Measurements from ENCODE around the gene UCMA.
"Not testable (repeated sequence)": the region's sequence is repeated elsewhere in the genome, so short reads cannot be mapped to it uniquely, and the experiment has no call there.

The UCMA gene, protein sequence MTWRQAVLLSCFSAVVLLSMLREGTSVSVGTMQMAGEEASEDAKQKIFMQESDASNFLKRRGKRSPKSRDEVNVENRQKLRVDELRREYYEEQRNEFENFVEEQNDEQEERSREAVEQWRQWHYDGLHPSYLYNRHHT

GRCh38 chr10:13234172-13234571, at the start of gene UCMA:
UCMA (minus strand) TSS chr10:13234374; CDS start chr10:13234258, 116 bp downstream.
- H3K4me3 ChIP-seq (ENCODE audit: low read length): no peak within 1 kb of the TSS
- TF ChIP-seq CTCF (conservative IDR thresholded peaks at IDR 0.05; ENCODE audit: low read length): no peak
- DNase-seq (ENCODE audit: low read depth): no peak

DNA sequence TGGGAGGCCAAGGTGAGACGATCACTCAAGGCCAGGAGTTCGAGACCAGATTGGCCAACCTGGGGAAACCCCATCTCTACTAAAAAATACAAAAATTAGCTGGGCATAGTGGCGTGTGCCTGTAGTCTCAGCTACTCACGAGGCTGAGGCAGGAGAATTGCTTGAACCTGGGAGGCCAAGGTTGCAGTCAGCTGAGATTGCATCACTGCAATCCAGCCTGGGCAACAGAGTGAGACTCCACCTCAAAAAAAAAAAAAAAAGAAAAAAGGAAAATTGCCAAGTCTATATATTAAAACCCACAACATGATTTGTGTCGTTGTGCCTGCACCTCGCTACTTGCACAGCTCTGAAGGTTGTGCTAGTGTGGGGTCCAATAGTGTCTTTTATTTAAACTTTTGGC, 48.2 kb upstream of the UCMA start:
- not testable (repeated sequence) for DNase-seq (ENCODE audit: low read depth); H3K4me3 ChIP-seq (ENCODE audit: low read length)

DNA sequence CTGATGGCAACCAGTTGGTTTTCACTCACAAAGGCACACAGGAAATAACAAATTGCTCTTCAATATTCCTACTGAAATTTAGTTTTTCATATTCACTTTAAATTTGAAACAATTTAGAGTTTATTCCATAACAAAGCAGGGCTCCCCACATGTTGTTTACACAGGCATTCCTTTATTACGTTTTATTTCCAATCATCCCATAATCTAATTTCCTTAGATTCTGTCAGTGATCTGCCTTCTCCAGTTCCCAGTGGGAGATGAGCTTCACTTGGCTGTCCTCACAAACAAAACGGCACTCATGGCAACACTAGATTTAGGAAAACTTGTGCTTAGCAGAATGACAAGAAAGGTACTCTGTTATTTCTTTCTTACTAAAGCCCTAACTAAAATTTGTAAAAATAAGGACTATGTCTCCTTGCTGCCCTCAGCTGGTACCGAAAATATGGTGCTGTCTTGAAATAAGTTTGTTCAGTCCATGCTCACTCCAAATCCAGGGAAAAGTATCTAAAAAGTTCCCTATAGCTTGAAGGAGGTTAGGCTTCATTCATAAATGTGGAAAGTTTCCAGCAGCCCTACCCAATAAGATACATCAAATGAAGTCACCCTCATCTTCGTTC, 42.7 kb upstream of the UCMA start:
- H3K4me3 ChIP-seq (ENCODE audit: low read length): no peak overlapping the region
- peak; percentile 12 for DNase-seq (ENCODE audit: low read depth)
- peak; percentile 23; the same call in 1 of the 2 replicates for TF ChIP-seq CTCF (conservative IDR thresholded peaks at IDR 0.05; ENCODE audit: low read length)

DNA sequence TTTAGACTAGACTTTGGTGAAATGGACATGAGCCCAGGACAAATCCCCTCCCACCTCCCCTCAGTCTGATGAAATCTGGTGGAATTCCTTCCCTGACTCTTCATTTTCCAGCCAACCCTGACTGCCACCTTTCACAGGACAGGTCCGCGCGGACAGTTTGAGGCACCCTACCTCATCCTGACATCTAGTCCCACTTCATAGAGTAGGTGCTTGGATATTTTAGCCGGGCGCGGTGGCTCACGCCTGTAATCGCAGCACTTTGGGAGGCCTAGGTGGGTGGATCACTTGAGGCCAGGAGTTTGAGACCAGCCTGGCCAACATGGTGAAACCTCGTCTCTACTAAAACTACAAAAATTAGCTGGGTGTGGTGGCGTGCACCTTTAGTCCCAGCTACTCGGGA, 42.0 kb upstream of the UCMA start:
- H3K4me3 ChIP-seq (ENCODE audit: low read length); DNase-seq (ENCODE audit: low read depth): not testable (repeated sequence)

GRCh38 chr10:13272164-13272571, 38.0 kb upstream of the UCMA start:
- peak; percentile 53 for DNase-seq (ENCODE audit: low read depth)
- no peak overlapping the region for H3K4me3 ChIP-seq (ENCODE audit: low read length)
- TF ChIP-seq CTCF (conservative IDR thresholded peaks at IDR 0.05; ENCODE audit: low read length): no peak

DNA sequence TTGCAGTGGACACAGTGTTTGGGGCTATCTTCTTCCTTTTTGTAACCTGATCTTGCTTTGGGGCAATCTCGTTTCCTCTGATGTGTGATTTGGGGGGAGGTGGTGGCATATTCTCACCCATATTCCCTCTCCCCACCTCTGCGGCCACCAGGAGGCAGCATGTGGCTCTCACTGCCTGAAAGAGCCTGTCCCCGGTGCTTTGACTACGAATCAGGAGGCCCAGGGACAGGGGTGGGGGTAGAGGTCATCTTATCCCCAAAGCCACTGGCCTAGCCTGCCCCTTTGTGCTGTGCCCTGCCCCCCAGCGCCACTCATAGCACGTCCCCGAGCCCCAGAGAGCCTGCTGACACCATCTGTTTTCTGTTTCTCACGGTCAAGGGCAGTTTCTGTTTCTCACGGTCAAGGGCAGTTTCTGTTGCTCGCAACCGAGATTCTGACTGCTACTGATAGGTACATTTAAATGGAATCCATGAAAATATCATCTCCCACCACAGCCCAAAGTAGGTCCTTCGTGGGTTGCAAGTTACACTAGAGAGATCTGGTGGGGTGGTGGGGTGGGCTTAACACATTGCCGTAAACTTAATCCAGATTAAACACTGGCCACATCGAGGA, 37.5 kb upstream of the UCMA start:
- peak; percentile 34 for TF ChIP-seq CTCF (conservative IDR thresholded peaks at IDR 0.05; ENCODE audit: low read length)
- no peak overlapping the region for H3K4me3 ChIP-seq (ENCODE audit: low read length)
- no peak for DNase-seq (ENCODE audit: low read depth)

DNA sequence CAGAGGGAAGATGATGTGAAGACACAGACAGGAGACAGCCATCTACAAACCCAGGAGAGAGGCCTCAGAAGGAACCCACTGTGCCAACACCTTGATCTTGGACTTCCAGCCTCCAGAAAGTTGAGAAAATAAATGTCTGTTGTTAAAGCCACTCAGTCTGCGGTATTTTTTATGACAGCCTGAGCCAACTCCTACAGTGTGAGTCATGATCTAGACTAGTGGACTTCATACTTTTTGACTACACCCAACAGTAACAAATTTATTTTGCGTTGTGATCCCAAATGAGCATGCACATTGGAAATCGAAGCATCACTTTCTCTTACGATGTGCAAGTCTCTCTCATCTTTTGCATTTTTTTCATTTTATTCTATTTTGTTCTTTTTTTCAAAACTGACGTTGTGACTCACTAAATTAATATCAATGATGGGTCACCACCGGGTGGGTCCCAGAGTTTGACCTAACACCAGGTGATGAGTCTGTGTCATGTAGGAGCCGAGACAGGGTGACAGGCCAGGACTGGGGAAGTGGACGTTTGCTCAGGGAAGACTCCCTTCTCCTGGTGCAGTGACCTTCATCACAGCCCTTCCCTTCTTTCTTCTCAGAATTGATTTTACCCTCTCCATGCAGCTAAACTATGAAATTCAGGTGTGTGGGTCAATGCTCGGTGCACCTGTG, 36.8 kb upstream of the UCMA start:
- H3K4me3 ChIP-seq (ENCODE audit: low read length): no peak overlapping the region
- DNase-seq (ENCODE audit: low read depth): peak; percentile 42
- no peak for TF ChIP-seq CTCF (conservative IDR thresholded peaks at IDR 0.05; ENCODE audit: low read length)

GRCh38 chr10:13268841-13269240, 34.7 kb upstream of the UCMA start:
- H3K4me3 ChIP-seq (ENCODE audit: low read length): no peak overlapping the region
- no peak for DNase-seq (ENCODE audit: low read depth)
- TF ChIP-seq CTCF (conservative IDR thresholded peaks at IDR 0.05; ENCODE audit: low read length): no peak
